HepG2 (cell line): ENCODE measurements around the gene DNMBP. TPM values are rescaled to one million over a fixed set of nuclear protein-coding genes. Genes with fewer than 3 reads are reported as not detected.

Experiments
- ATRX ChIP-seq: sonication (generic); formaldehyde crosslinking; IDR thresholded peaks from 2 replicates; pipeline ENCODE4 v1.4.0; 2020; ENCODE audit warnings: missing genetic modification reagents, borderline replicate concordance
- ELF1 ChIP-seq: sonication (generic); formaldehyde crosslinking; IDR thresholded peaks from 2 replicates; pipeline ENCODE4 v1.4.0; 2020; ENCODE audit warnings: missing genetic modification reagents
- ETV5 ChIP-seq: IDR thresholded peaks from 2 replicates; pipeline ENCODE4 v1.6.1; 2018; ENCODE audit warnings: missing biosample characterization, missing genetic modification reagents, inconsistent platforms, borderline replicate concordance
- FOSL2 ChIP-seq: sonication (generic); formaldehyde crosslinking; IDR thresholded peaks from 2 replicates; pipeline ENCODE4 v1.4.0; 2020; ENCODE audit warnings: missing genetic modification reagents
- NCOA5 ChIP-seq: sonication (generic); formaldehyde crosslinking; IDR thresholded peaks from 2 replicates; pipeline ENCODE4 v1.4.0; 2020; ENCODE audit warnings: missing genetic modification reagents
- POGZ ChIP-seq: sonication (generic); formaldehyde crosslinking; IDR thresholded peaks from 2 replicates; pipeline ENCODE4 v1.4.0; 2020; ENCODE audit warnings: mild to moderate bottlenecking, missing genetic modification reagents
- POLR2AphosphoS5 ChIP-seq: IDR thresholded peaks from 2 replicates; pipeline ENCODE4 v1.6.1; 2012; ENCODE audit warnings: low read depth, low read length
- ZBTB7A ChIP-seq: sonication (generic); formaldehyde crosslinking; IDR thresholded peaks from 2 replicates; pipeline ENCODE4 v1.8.0; 2022; ENCODE audit warnings: mild to moderate bottlenecking, missing genetic modification reagents
- ZNF235 ChIP-seq: sonication (generic); formaldehyde crosslinking; IDR thresholded peaks from 2 replicates; pipeline ENCODE4 v1.8.1; 2023; ENCODE audit warnings: mild to moderate bottlenecking, missing genetic modification reagents, borderline replicate concordance
- ZNF253 ChIP-seq: sonication (generic); formaldehyde crosslinking; IDR thresholded peaks from 2 replicates; pipeline ENCODE4 v1.8.0; 2022; ENCODE audit warnings: mild to moderate bottlenecking, missing genetic modification reagents, borderline replicate concordance
- ZNF367 ChIP-seq: sonication (generic); formaldehyde crosslinking; IDR thresholded peaks from 2 replicates; pipeline ENCODE4 v1.4.0; 2020; ENCODE audit warnings: missing genetic modification reagents, borderline replicate concordance
- ZNF512 ChIP-seq: sonication (generic); formaldehyde crosslinking; IDR thresholded peaks from 2 replicates; pipeline ENCODE4 v1.4.0; 2020; ENCODE audit warnings: mild to moderate bottlenecking, missing genetic modification reagents
- ZNF746 ChIP-seq: sonication (generic); formaldehyde crosslinking; IDR thresholded peaks from 2 replicates; pipeline ENCODE4 v1.8.0; 2022; ENCODE audit warnings: mild to moderate bottlenecking, missing genetic modification reagents
- polyA plus RNA-seq, 8 experiments: library from polyadenylated mRNA; depleted of rRNA in 3 of 8; stranded (reverse) in 7 of 8; unstranded in 1 of 8; fragments of >200 nt; fragmentation: Illumina TruSeq in 4 of 8; extraction: Trizol in 4 of 8; gene quantifications; 2 replicates each; pipeline versions ENCODE4 v1.2.1 to v1.2.3, GENCODE V29; 2011 to 2016; ENCODE audit warnings: low read depth in 4 of 8, missing spikeins in 1 of 8, mixed read lengths in 1 of 8; ENCODE audit not compliant: insufficient read depth in 1 of 8
- total RNA-seq, 5 experiments: library from RNA; depleted of rRNA; stranded (reverse); fragments of >200 nt; fragmentation: Illumina TruSeq; extraction: Trizol; gene quantifications; 2 replicates each; pipeline ENCODE4 v1.2.3, GENCODE V29; 2016; ENCODE audit warnings: low read depth in 1 of 5

Gene DNMBP
- total and polyA plus RNA-seq, 2 of the 13 experiments (the other 11 are each of a cell fraction or from before 2014, with no cell fraction given): 3.6 to 6.3 TPM

GRCh38 chr10:100006243-100006886 lies 3.4 kb downstream of the DNMBP start (continued):
- TF ChIP-seq ETV5 (CRISPR knock-in tag): peak; percentile 36; the same call in 1 of the 2 replicates
- TF ChIP-seq ZBTB7A (CRISPR knock-in tag): no peak
- no peak for TF ChIP-seq POLR2AphosphoS5
- no peak for TF ChIP-seq ZNF746 (CRISPR knock-in tag)
- peak; percentile 56 for TF ChIP-seq FOSL2 (CRISPR knock-in tag)
- no peak for TF ChIP-seq NCOA5 (CRISPR knock-in tag)
- no peak for TF ChIP-seq ZNF367
- TF ChIP-seq POGZ: 0 out of 2 replicates have a peak, but pooled peaks have one; percentile 15
- TF ChIP-seq ATRX (CRISPR knock-in tag): no peak
- TF ChIP-seq ZNF512: no peak
- TF ChIP-seq ELF1 (CRISPR knock-in tag): no peak
- TF ChIP-seq ZNF235 (CRISPR knock-in tag): no peak
- TF ChIP-seq ZNF253 (CRISPR knock-in tag): no peak
